GM23338 (cell line): ENCODE data around the gene HTR6. TPM values are rescaled to one million over a fixed set of nuclear protein-coding genes. Genes with fewer than 3 reads are reported as not detected.

Experiments
- ATAC-seq: fragments of 200-7000 bp; cut with Tn5 transposase; 3 replicates; pipeline ENCODE4 v1.9.1; 2020
- DNase-seq: peaks from one replicate; pipeline ENCODE4 v3.0.0-alpha.2; 2015; ENCODE audit warnings: low spot score
- H2AFZ ChIP-seq: fragments of 200-600 bp; sonication (generic); 2 replicates; pipeline ENCODE4 v1.8.0; 2016; ENCODE audit warnings: antibody characterized with exemption, mild to moderate bottlenecking, moderate library complexity
- H3F3A ChIP-seq: fragments of 200-600 bp; sonication (generic); replicated peaks from 2 replicates; pipeline ENCODE4 v1.8.0; 2017; ENCODE audit warnings: antibody characterized with exemption, mixed run types, low read depth
- H3K27ac ChIP-seq: fragments of 200-600 bp; sonication (generic); 2 replicates; pipeline ENCODE4 v1.6.1; 2016; ENCODE audit warnings: low read depth
- H3K27me3 ChIP-seq: fragments of 200-600 bp; sonication (generic); 2 replicates; pipeline ENCODE4 v1.8.0; 2016; ENCODE audit warnings: mild to moderate bottlenecking, mixed run types, moderate library complexity; ENCODE audit not compliant: insufficient read depth
- H3K36me3 ChIP-seq: fragments of 200-600 bp; sonication (generic); 2 replicates; pipeline ENCODE4 v1.8.0; 2016; ENCODE audit warnings: mild to moderate bottlenecking; ENCODE audit not compliant: insufficient read depth
- H3K4me1 ChIP-seq: fragments of 200-600 bp; sonication (generic); 2 replicates; pipeline ENCODE4 v1.8.0; 2016; ENCODE audit warnings: mild to moderate bottlenecking, moderate library complexity; ENCODE audit not compliant: insufficient read depth
- H3K4me2 ChIP-seq: fragments of 200-600 bp; sonication (generic); 2 replicates; pipeline ENCODE4 v1.7.1; 2017; ENCODE audit warnings: mixed run types
- H3K4me3 ChIP-seq: fragments of 200-600 bp; sonication (generic); 2 replicates; pipeline ENCODE4 v1.6.1; 2016; ENCODE audit warnings: mixed run types
- H3K79me2 ChIP-seq: fragments of 200-600 bp; sonication (generic); replicated peaks from 2 replicates; pipeline ENCODE4 v1.8.0; 2017; ENCODE audit warnings: mild to moderate bottlenecking; ENCODE audit not compliant: insufficient read depth
- H3K9me2 ChIP-seq: fragments of 200-600 bp; sonication (generic); 2 replicates; pipeline ENCODE4 v1.8.0; 2017; ENCODE audit not compliant: insufficient read depth
- H4K20me1 ChIP-seq: fragments of 200-600 bp; sonication (generic); replicated peaks from 2 replicates; pipeline ENCODE4 v1.8.0; 2017; ENCODE audit warnings: mild to moderate bottlenecking; ENCODE audit not compliant: insufficient read depth
- H3K27ac Mint-ChIP-seq: 2 replicates; pipeline ENCODE4 v1.8.0; 2020; ENCODE audit warnings: inconsistent platforms, mild to moderate bottlenecking, moderate library complexity, mixed read lengths
- H3K27me3 Mint-ChIP-seq: 3 replicates; pipeline ENCODE4 v1.8.0; 2022; ENCODE audit warnings: low read depth, mild to moderate bottlenecking, moderate library complexity, mixed read lengths, inconsistent platforms; ENCODE audit not compliant: insufficient read depth, poor library complexity
- H3K36me3 Mint-ChIP-seq: 3 replicates; pipeline ENCODE4 v1.8.0; 2021; ENCODE audit warnings: low read depth, mild to moderate bottlenecking, inconsistent platforms, moderate library complexity, mixed read lengths
- H3K4me1 Mint-ChIP-seq: 3 replicates; pipeline ENCODE4 v1.8.0; 2020; ENCODE audit warnings: mild to moderate bottlenecking, inconsistent platforms, mixed read lengths
- H3K4me3 Mint-ChIP-seq: 3 replicates; pipeline ENCODE4 v1.8.0; 2021; ENCODE audit warnings: moderate library complexity, mild to moderate bottlenecking, inconsistent platforms, mixed read lengths
- H3K9me3 Mint-ChIP-seq: 3 replicates; pipeline ENCODE4 v1.8.0; 2020; ENCODE audit warnings: moderate library complexity, mild to moderate bottlenecking, inconsistent platforms, mixed read lengths
- CREB1 ChIP-seq: fragments of 250-450 bp; sonication (Bioruptor Pico); IDR thresholded peaks from 2 replicates; pipeline ENCODE4 v1.5.0; 2020; ENCODE audit warnings: low read depth, mild to moderate bottlenecking, moderate library complexity
- EZH2 ChIP-seq: fragments of 200-600 bp; sonication (generic); IDR thresholded peaks from one replicate; pipeline ENCODE4 v1.8.0; 2017; ENCODE audit warnings: antibody characterized with exemption, mild to moderate bottlenecking, low read depth; ENCODE audit not compliant: unreplicated experiment
- polyA plus RNA-seq: library from polyadenylated mRNA; unstranded; fragments of >200 nt; fragmentation: Nextera tagmentation; extraction: Ambion mirVana; gene quantifications from 2 replicates; pipeline ENCODE4 v1.2.1, GENCODE V29; 2016
- total RNA-seq: library from RNA; depleted of rRNA; stranded (reverse); fragments of >200 nt; shearing (Covaris generic); gene quantifications from 2 replicates; pipeline ENCODE4 v1.2.3, GENCODE V29; 2014
- TF ChIP-seq, protein P1 (sequence below): fragments of 250-450 bp; sonication (Bioruptor Pico); IDR thresholded peaks from 2 replicates; pipeline ENCODE4 v1.5.0; 2020; ENCODE audit warnings: mild to moderate bottlenecking, moderate library complexity
- TF ChIP-seq, protein P2 (sequence below): IDR thresholded peaks from 2 replicates; pipeline ENCODE4 v1.6.1; 2016; ENCODE audit warnings: antibody characterized with exemption

HTR6 gene
- total and polyA plus RNA-seq, 2 experiments from 2014 or later: 0.26 to 0.66 TPM

DNA sequence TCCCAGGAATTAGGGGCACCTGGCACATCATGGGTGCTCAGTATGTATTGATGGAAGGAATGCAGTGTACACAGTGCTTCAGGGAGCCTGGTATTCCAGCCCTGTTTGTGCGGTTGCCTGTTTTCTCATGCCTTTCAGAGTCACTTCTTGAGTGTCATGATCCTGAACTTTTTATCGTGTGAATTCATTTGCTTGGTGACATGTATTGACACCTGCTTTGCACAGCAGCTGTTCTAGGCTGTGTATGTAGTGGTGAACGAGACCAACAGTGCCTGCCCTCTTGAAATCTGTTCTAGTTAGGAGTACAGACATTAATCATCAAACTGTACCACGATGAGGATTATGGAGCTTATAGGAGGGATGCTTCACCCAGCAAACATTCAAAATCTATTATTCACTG is 6.1 kb downstream of the HTR6 start (continued):
- TF ChIP-seq, protein P1, sequence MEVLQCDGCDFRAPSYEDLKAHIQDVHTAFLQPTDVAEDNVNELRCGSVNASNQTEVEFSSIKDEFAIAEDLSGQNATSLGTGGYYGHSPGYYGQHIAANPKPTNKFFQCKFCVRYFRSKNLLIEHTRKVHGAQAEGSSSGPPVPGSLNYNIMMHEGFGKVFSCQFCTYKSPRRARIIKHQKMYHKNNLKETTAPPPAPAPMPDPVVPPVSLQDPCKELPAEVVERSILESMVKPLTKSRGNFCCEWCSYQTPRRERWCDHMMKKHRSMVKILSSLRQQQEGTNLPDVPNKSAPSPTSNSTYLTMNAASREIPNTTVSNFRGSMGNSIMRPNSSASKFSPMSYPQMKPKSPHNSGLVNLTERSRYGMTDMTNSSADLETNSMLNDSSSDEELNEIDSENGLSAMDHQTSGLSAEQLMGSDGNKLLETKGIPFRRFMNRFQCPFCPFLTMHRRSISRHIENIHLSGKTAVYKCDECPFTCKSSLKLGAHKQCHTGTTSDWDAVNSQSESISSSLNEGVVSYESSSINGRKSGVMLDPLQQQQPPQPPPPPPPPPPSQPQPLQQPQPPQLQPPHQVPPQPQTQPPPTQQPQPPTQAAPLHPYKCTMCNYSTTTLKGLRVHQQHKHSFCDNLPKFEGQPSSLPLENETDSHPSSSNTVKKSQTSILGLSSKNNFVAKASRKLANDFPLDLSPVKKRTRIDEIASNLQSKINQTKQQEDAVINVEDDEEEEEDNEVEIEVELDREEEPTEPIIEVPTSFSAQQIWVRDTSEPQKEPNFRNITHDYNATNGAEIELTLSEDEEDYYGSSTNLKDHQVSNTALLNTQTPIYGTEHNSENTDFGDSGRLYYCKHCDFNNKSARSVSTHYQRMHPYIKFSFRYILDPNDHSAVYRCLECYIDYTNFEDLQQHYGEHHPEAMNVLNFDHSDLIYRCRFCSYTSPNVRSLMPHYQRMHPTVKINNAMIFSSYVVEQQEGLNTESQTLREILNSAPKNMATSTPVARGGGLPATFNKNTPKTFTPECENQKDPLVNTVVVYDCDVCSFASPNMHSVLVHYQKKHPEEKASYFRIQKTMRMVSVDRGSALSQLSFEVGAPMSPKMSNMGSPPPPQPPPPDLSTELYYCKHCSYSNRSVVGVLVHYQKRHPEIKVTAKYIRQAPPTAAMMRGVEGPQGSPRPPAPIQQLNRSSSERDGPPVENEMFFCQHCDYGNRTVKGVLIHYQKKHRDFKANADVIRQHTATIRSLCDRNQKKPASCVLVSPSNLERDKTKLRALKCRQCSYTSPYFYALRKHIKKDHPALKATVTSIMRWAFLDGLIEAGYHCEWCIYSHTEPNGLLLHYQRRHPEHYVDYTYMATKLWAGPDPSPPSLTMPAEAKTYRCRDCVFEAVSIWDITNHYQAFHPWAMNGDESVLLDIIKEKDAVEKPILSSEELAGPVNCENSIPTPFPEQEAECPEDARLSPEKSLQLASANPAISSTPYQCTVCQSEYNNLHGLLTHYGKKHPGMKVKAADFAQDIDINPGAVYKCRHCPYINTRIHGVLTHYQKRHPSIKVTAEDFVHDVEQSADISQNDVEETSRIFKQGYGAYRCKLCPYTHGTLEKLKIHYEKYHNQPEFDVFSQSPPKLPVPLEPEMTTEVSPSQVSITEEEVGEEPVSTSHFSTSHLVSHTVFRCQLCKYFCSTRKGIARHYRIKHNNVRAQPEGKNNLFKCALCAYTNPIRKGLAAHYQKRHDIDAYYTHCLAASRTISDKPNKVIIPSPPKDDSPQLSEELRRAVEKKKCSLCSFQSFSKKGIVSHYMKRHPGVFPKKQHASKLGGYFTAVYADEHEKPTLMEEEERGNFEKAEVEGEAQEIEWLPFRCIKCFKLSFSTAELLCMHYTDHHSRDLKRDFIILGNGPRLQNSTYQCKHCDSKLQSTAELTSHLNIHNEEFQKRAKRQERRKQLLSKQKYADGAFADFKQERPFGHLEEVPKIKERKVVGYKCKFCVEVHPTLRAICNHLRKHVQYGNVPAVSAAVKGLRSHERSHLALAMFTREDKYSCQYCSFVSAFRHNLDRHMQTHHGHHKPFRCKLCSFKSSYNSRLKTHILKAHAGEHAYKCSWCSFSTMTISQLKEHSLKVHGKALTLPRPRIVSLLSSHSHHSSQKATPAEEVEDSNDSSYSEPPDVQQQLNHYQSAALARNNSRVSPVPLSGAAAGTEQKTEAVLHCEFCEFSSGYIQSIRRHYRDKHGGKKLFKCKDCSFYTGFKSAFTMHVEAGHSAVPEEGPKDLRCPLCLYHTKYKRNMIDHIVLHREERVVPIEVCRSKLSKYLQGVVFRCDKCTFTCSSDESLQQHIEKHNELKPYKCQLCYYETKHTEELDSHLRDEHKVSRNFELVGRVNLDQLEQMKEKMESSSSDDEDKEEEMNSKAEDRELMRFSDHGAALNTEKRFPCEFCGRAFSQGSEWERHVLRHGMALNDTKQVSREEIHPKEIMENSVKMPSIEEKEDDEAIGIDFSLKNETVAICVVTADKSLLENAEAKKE (CRISPR knock-in tag): no peak

DNA sequence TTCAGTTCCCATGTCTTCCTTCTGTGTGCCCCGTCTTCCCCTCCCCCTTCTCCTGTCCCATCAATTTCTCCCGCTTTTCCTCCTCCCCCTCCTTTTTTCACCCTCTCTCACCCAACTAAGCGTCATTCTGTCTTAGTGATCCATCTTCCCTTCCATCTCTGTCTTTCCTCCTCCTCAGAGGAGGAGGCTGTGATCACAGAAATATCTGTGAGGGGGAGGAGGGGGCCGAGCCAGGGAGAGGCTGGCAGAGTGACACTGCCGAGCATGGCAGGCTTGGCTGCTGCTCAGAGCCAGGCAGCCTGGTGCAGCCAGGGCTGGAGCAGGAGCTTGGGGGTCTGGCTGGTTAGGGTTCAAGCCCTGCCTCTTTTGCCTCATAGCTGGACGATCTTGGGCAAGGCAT is 7.6 kb downstream of the HTR6 start:
- Mint-ChIP-seq H3K4me3 (no peak overlapping the region), H3K9me3 (no peaks in the 10 kb centered on the region; the same call in 2 of the 3 replicates), H3K4me1 (peaks cover 10% of the 10 kb centered on the region; the same call in 2 of the 3 replicates), H3K27me3 (peaks cover 13% of the 10 kb centered on the region), H3K27ac (no peak overlapping the region), H3K36me3 (no peaks in the 10 kb centered on the region; the same call in 2 of the 3 replicates)
- Histone ChIP-seq H3K79me2 (no peaks in the 10 kb centered on the region), H3K4me3 (no peak overlapping the region), H3K9me2 (no peaks in the 10 kb centered on the region), H3F3A (no peaks in the 10 kb centered on the region), H2AFZ (no peak overlapping the region), H3K36me3 (no peaks in the 10 kb centered on the region), H3K4me2 (no peak overlapping the region), H3K27ac (no peak overlapping the region), H4K20me1 (0 out of 2 replicates have a peak, but pooled peaks cover 3% of the 10 kb centered on the region), H3K27me3 (peaks cover 5% of the 10 kb centered on the region), H3K4me1 (no peaks in the 10 kb centered on the region)
- TF ChIP-seq, protein P2, sequence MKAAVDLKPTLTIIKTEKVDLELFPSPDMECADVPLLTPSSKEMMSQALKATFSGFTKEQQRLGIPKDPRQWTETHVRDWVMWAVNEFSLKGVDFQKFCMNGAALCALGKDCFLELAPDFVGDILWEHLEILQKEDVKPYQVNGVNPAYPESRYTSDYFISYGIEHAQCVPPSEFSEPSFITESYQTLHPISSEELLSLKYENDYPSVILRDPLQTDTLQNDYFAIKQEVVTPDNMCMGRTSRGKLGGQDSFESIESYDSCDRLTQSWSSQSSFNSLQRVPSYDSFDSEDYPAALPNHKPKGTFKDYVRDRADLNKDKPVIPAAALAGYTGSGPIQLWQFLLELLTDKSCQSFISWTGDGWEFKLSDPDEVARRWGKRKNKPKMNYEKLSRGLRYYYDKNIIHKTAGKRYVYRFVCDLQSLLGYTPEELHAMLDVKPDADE: no peak
- TF ChIP-seq CREB1 (CRISPR knock-in tag): no peak
- TF ChIP-seq, protein P1 (CRISPR knock-in tag): no peak
- no peak for TF ChIP-seq EZH2
- DNase-seq: no peak
- no peak for ATAC-seq
